ENCODE data around the gene WNK4. TPM values are rescaled to one million over a fixed set of nuclear protein-coding genes. Genes with fewer than 3 reads are reported as not detected.

The WNK4 gene
- total and polyA plus RNA-seq, 9 of the 15 experiments (the other 6 are each of a cell fraction or from before 2014, with no cell fraction given) = 0.32 to 25.8 (median 4.5) TPM

DNA sequence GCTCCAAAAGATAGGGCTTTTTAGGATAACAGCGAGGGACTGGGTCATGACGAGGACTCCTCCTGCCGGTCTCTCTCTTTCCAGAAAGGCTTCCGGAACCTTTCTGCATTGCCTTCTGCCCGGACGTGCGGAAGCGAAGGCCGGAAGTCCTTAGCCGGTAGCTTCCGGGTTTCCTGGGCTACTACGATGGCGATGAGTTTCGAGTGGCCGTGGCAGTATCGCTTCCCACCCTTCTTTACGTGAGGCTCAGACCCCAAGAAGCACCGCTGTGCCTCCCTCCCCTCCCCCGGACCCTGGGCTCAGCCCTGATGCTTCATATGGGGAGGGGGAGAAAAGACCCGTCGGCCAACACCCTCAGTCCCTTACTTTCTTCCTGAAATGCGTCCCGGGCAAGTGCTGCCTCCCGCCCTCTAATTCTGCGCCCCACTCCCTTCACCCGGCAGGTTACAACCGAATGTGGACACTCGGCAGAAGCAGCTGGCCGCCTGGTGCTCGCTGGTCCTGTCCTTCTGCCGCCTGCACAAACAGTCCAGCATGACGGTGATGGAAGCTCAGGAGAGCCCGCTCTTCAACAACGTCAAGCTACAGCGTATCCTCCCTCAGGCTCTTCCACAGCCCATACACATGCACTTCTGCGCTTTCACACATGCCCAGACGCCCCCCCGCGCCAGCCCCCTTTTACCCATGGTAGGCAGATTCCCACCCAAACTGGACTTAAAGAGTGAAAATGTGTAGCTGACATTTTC is 6.9 kb upstream of the WNK4 start, which contains the start of gene VPS25 (continued):
- TF ChIP-seq CTBP1 (IDR thresholded peaks at IDR 0.05; ENCODE audit: borderline replicate concordance) (peak; percentile 72), TOE1 (IDR thresholded peaks at IDR 0.05; ENCODE audit: borderline replicate concordance) (peak; percentile 52; the same call in 1 of the 2 replicates), TOE1 (CRISPR knock-in tag; IDR thresholded peaks at IDR 0.05; ENCODE audit: borderline replicate concordance, low read depth) (no peak), MBD2 (IDR thresholded peaks at IDR 0.05; ENCODE audit: borderline replicate concordance, low read depth) (0 out of 2 replicates have a peak, but pooled peaks have one; percentile 39), ZNF589 (CRISPR knock-in tag; IDR thresholded peaks at IDR 0.05; ENCODE audit: low read depth) (no peak), CHCHD3 (CRISPR knock-in tag; IDR thresholded peaks at IDR 0.05) (no peak), NR4A1 (CRISPR knock-in tag; IDR thresholded peaks at IDR 0.05) (0 out of 2 replicates have a peak, but pooled peaks have one; percentile 32), NR4A1 (tag; IDR thresholded peaks at IDR 0.05) (no peak), CBX2 (IDR thresholded peaks at IDR 0.05; ENCODE audit: insufficient read depth, low read length, poor library complexity, severe bottlenecking) (no peak), TBL1XR1 (IDR thresholded peaks at IDR 0.05; ENCODE audit: low read length in 2 of 2) (peak; percentile 58 to 59; a peak in 1 of 4 replicates), ZFPM2 (CRISPR knock-in tag; IDR thresholded peaks at IDR 0.05) (no peak), DEAF1 (CRISPR knock-in tag; IDR thresholded peaks at IDR 0.05) (0 out of 2 replicates have a peak, but pooled peaks have one; percentile 20), SIN3A (IDR thresholded peaks at IDR 0.05; ENCODE audit: borderline replicate concordance in 2 of 2, control insufficient read depth in 1 of 2, low read depth in 2 of 2, low read length in 2 of 2) (peak in 1 of 2 experiments; percentile 63; a peak in 1 of 4 replicates), ZBTB34 (CRISPR knock-in tag; IDR thresholded peaks at IDR 0.05) (no peak), HDAC6 (IDR thresholded peaks at IDR 0.05; ENCODE audit: low read depth, low read length) (no peak), ZNF507 (tag; conservative IDR thresholded peaks at IDR 0.05) (no peak), GTF2E2 (tag; IDR thresholded peaks at IDR 0.05) (peak; percentile 98), TCFL5 (CRISPR knock-in tag; conservative IDR thresholded peaks at IDR 0.05) (no peak)
- TF ChIP-seq, protein P1, sequence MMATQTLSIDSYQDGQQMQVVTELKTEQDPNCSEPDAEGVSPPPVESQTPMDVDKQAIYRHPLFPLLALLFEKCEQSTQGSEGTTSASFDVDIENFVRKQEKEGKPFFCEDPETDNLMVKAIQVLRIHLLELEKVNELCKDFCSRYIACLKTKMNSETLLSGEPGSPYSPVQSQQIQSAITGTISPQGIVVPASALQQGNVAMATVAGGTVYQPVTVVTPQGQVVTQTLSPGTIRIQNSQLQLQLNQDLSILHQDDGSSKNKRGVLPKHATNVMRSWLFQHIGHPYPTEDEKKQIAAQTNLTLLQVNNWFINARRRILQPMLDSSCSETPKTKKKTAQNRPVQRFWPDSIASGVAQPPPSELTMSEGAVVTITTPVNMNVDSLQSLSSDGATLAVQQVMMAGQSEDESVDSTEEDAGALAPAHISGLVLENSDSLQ (IDR thresholded peaks at IDR 0.05) = peak; percentile 78
- TF ChIP-seq, protein P2, sequence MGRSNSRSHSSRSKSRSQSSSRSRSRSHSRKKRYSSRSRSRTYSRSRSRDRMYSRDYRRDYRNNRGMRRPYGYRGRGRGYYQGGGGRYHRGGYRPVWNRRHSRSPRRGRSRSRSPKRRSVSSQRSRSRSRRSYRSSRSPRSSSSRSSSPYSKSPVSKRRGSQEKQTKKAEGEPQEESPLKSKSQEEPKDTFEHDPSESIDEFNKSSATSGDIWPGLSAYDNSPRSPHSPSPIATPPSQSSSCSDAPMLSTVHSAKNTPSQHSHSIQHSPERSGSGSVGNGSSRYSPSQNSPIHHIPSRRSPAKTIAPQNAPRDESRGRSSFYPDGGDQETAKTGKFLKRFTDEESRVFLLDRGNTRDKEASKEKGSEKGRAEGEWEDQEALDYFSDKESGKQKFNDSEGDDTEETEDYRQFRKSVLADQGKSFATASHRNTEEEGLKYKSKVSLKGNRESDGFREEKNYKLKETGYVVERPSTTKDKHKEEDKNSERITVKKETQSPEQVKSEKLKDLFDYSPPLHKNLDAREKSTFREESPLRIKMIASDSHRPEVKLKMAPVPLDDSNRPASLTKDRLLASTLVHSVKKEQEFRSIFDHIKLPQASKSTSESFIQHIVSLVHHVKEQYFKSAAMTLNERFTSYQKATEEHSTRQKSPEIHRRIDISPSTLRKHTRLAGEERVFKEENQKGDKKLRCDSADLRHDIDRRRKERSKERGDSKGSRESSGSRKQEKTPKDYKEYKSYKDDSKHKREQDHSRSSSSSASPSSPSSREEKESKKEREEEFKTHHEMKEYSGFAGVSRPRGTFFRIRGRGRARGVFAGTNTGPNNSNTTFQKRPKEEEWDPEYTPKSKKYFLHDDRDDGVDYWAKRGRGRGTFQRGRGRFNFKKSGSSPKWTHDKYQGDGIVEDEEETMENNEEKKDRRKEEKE (IDR thresholded peaks at IDR 0.05; ENCODE audit: borderline replicate concordance in 1 of 2, control insufficient read depth in 1 of 2, low read depth in 2 of 2, low read length in 1 of 2) = peak in 1 of 2 experiments; percentile 95; a peak in 2 of 4 replicates

All from K562 (cell line).